PC-9 (cell line): ENCODE results near the gene P3H3. TPM values are rescaled to one million over a fixed set of nuclear protein-coding genes. Genes with fewer than 3 reads are reported as not detected.

Experiments
- BruUV-seq: library from RNA; stranded (reverse); fragments of 400-500 nt; replicated peaks from 2 replicates; lab custom pipeline; 2021; lab: Mats Ljungman, UMichigan
- CTCF ChIA-PET: fragments of 300-600 bp; sonication (Branson Sonifier 250); formaldehyde crosslinking; loops from one replicate; lab custom pipeline; 2022; ENCODE audit warnings: antibody characterized with exemption; lab: Charles Lee
- POLR2A ChIA-PET: fragments of 300-600 bp; sonication (Branson Sonifier 250); formaldehyde crosslinking; loops from one replicate; lab custom pipeline; 2022; ENCODE audit warnings: antibody characterized with exemption; ENCODE audit not compliant: unreplicated experiment; lab: Charles Lee
- DNase-seq, 2 experiments: peaks; one replicate each; pipeline versions ENCODE4 v3.0.0 to v3.0.0-alpha.2; 2015 to 2022; ENCODE audit warnings: mixed read lengths in 1 of 2
- H2AFZ ChIP-seq: fragments of 200-600 bp; sonication (generic); 2 replicates; pipeline ENCODE4 v1.8.1; 2017; ENCODE audit warnings: antibody characterized with exemption
- H3F3A ChIP-seq: fragments of 200-600 bp; sonication (generic); 2 replicates; pipeline ENCODE4 v1.8.1; 2017; ENCODE audit warnings: antibody characterized with exemption, mild to moderate bottlenecking, low read depth; ENCODE audit not compliant: insufficient read depth
- H3K27ac ChIP-seq: fragments of 200-600 bp; sonication (generic); 2 replicates; pipeline ENCODE4 v1.6.1; 2016; ENCODE audit warnings: mixed run types
- H3K27me3 ChIP-seq: fragments of 200-600 bp; sonication (generic); 2 replicates; pipeline ENCODE4 v1.6.1; 2016; ENCODE audit warnings: low read depth, mixed run types; ENCODE audit not compliant: insufficient read depth
- H3K36me3 ChIP-seq: fragments of 200-600 bp; sonication (generic); 2 replicates; pipeline ENCODE4 v1.6.1; 2016; ENCODE audit warnings: low read depth, mixed run types
- H3K4me1 ChIP-seq: fragments of 200-600 bp; sonication (generic); replicated peaks from 2 replicates; pipeline ENCODE4 v1.6.1; 2016; ENCODE audit warnings: mixed run types; ENCODE audit not compliant: insufficient read depth
- H3K4me2 ChIP-seq: fragments of 200-600 bp; sonication (generic); 2 replicates; pipeline ENCODE4 v1.6.1; 2017; ENCODE audit warnings: mixed run types
- H3K4me3 ChIP-seq: fragments of 200-600 bp; sonication (generic); 2 replicates; pipeline ENCODE4 v1.6.1; 2016; ENCODE audit warnings: mixed run types
- H3K79me2 ChIP-seq: fragments of 200-600 bp; sonication (generic); 2 replicates; pipeline ENCODE4 v1.6.1; 2017; ENCODE audit warnings: low read depth, mixed run types
- H3K9me2 ChIP-seq: fragments of 200-600 bp; sonication (generic); 2 replicates; pipeline ENCODE4 v1.8.1; 2017; ENCODE audit warnings: mild to moderate bottlenecking; ENCODE audit not compliant: insufficient read depth
- H3K9me3 ChIP-seq: fragments of 200-600 bp; sonication (generic); 2 replicates; pipeline ENCODE4 v1.8.1; 2016; ENCODE audit warnings: low read depth; ENCODE audit not compliant: insufficient read depth
- H4K20me1 ChIP-seq: fragments of 200-600 bp; sonication (generic); 2 replicates; pipeline ENCODE4 v1.8.1; 2017; ENCODE audit not compliant: insufficient read depth
- EZH2 ChIP-seq: fragments of 200-600 bp; sonication (generic); IDR thresholded peaks from 2 replicates; pipeline ENCODE4 v1.8.0; 2017; ENCODE audit warnings: antibody characterized with exemption, low read depth
- intact Hi-C: fragments of 100-400 bp; cut with micrococcal nuclease; formaldehyde crosslinking; loops from one replicate; pipeline ENCODE4 v1.10.0; 2022; ENCODE audit not compliant: unreplicated experiment
- total RNA-seq: library from RNA; stranded (reverse); gene quantifications from 2 replicates; pipeline ENCODE4 v1.2.3, GENCODE V29; 2021
- TF ChIP-seq, protein P1 (sequence below): fragments of 200-600 bp; sonication (generic); conservative IDR thresholded peaks from 2 replicates; pipeline ENCODE4 v1.6.1; 2017; ENCODE audit warnings: mixed run types, antibody characterized with exemption, mild to moderate bottlenecking, moderate library complexity

The P3H3 gene
- total RNA-seq, 1 experiment from 2014 or later = 0.52 TPM

DNA sequence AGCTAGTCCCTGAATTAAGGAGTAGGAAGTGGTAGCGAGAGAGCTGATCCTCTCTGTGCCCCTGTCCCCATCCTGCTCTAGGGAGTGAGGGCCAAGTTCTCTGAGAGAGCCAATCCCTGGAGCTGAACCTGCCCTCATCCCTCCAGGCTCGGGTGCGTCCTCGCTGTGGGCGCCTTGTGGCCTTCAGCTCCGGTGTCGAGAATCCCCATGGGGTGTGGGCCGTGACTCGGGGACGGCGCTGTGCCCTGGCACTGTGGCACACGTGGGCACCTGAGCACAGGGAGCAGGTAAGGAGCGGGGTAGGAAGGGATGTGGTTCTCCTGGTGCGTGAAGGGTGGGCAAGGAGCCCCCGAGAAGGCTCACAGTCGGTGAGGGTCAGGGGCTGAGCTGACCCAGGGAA is 10.6 kb downstream of the P3H3 start:
- DNase-seq = no peak
- TF ChIP-seq EZH2 = no peak
- TF ChIP-seq, protein P1, sequence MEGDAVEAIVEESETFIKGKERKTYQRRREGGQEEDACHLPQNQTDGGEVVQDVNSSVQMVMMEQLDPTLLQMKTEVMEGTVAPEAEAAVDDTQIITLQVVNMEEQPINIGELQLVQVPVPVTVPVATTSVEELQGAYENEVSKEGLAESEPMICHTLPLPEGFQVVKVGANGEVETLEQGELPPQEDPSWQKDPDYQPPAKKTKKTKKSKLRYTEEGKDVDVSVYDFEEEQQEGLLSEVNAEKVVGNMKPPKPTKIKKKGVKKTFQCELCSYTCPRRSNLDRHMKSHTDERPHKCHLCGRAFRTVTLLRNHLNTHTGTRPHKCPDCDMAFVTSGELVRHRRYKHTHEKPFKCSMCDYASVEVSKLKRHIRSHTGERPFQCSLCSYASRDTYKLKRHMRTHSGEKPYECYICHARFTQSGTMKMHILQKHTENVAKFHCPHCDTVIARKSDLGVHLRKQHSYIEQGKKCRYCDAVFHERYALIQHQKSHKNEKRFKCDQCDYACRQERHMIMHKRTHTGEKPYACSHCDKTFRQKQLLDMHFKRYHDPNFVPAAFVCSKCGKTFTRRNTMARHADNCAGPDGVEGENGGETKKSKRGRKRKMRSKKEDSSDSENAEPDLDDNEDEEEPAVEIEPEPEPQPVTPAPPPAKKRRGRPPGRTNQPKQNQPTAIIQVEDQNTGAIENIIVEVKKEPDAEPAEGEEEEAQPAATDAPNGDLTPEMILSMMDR = no peak
- BruUV-seq = no TSS peak
- Histone ChIP-seq H3K4me2 (no peak overlapping the region), H3K36me3 (no peaks in the 10 kb centered on the region), H4K20me1 (no peaks in the 10 kb centered on the region), H3K4me3 (no peak overlapping the region), H3K27ac (no peak overlapping the region), H3F3A (peaks cover 3% of the 10 kb centered on the region; the same call in 1 of the 2 replicates), H3K27me3 (peaks cover under 1% of the 10 kb centered on the region; the same call in 1 of the 2 replicates), H3K9me3 (no peaks in the 10 kb centered on the region), H3K79me2 (no peaks in the 10 kb centered on the region), H2AFZ (no peak overlapping the region), H3K9me2 (no peaks in the 10 kb centered on the region), H3K4me1 (no peaks in the 10 kb centered on the region)
- intact Hi-C loops = no loop called here
- CTCF ChIA-PET = interaction anchor here (0.5 kb wide), 1 partner anchor 64 kb away, joined by 3 read pairs; no protein-coding TSS in a partner anchor
- POLR2A ChIA-PET = interaction anchor here (0.5 kb wide), 1 partner anchor 251 kb away, joined by 3 read pairs; no protein-coding TSS in a partner anchor

DNA sequence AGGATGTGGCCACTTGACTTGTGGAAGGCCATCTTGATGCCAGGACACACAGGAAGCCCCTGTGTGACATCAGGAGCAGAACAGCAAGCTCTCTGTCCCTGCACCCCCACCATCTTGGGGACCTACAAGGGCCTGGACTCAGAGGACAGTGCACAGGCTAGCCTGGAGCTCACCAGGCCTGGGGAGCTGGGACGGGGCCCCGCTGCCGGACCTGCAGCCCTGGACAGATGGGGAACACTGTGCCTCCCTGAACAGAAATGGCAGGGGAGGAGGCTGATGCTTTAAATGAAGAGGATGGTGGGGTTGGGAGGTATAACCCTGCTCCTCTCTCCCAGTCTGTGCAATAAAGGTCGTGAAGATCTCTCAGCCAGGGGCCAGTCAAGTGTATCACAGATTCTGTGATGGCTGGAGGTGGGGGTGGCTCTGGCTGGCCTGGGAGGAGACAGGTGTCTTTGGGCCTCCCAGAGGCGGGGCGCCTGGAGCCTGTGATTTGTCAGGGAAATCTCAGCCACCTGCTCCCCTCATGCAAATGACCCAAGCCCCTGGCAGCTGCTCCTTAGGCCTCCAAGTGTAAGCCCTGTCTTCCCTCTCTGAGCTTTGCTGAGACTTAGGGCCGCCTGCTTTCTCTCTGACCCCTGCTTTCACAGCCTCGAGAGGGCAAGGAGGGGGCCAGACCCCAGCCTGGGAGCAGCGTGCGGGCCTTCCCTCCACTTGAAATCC is 11.4 kb downstream of the P3H3 start:
- Histone ChIP-seq H4K20me1 (no peaks in the 10 kb centered on the region), H3K4me3 (no peak overlapping the region), H3K27ac (no peak overlapping the region), H3F3A (peaks cover 3% of the 10 kb centered on the region; the same call in 1 of the 2 replicates), H3K79me2 (no peaks in the 10 kb centered on the region), H3K9me2 (no peaks in the 10 kb centered on the region), H3K27me3 (no peaks in the 10 kb centered on the region; the same call in 1 of the 2 replicates), H3K4me1 (no peaks in the 10 kb centered on the region), H3K4me2 (no peak overlapping the region), H3K9me3 (no peaks in the 10 kb centered on the region), H3K36me3 (no peaks in the 10 kb centered on the region), H2AFZ (no peak overlapping the region)
- no peak for TF ChIP-seq EZH2
- TF ChIP-seq, protein P1 = peak; percentile 56; the same call in 1 of the 2 replicates
- CTCF ChIA-PET = interaction anchor here (0.5 kb wide), 1 partner anchor 64 kb away, joined by 3 read pairs; no protein-coding TSS in a partner anchor
- DNase-seq = peak; percentile 58 to 60
- no TSS peak for BruUV-seq
- intact Hi-C loops = no loop called here
- POLR2A ChIA-PET = interaction anchor here (0.5 kb wide), 1 partner anchor 251 kb away, joined by 3 read pairs; no protein-coding TSS in a partner anchor

DNA sequence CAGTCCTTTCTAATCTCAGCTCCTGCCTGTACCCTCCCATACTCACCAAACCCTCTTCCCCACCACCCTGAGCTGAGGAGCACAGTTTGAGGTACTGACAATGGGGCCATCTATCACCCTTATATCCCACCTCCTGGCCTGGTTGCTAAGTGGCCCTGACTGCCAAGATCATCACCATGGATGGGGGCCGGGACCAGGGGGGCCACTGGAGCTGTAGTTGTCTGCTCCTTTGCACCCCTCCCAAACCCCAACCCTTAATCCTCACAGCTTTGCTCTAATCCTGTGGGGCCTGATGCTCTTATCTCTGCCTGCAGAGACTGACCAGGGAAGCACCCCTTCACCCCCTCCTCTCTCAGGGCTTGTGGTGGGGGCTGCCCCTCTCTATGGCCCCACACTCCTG is 12.1 kb downstream of the P3H3 start:
- Histone ChIP-seq H3K9me3 (no peaks in the 10 kb centered on the region), H3K79me2 (no peaks in the 10 kb centered on the region), H3F3A (peaks cover 3% of the 10 kb centered on the region; the same call in 1 of the 2 replicates), H3K36me3 (no peaks in the 10 kb centered on the region), H2AFZ (no peak overlapping the region), H3K4me3 (no peak overlapping the region), H3K4me1 (no peaks in the 10 kb centered on the region), H3K9me2 (no peaks in the 10 kb centered on the region), H3K27ac (no peak overlapping the region), H3K27me3 (no peaks in the 10 kb centered on the region; the same call in 1 of the 2 replicates), H4K20me1 (no peaks in the 10 kb centered on the region), H3K4me2 (no peak overlapping the region)
- ChIA-PET CTCF (no interaction called here), POLR2A (no interaction called here)
- intact Hi-C loops = no loop called here
- TF ChIP-seq, protein P1 = no peak
- no peak for TF ChIP-seq EZH2
- DNase-seq = no peak
- no TSS peak for BruUV-seq
